Stimulated activated naive B cell treated with anti-CD40 and anti-IgM and Interleukin-4, amounts not matched to agents 10 μg/mL and 1 μg/mL and 100 μg/mL, for 72 hours (primary cell): ENCODE results near the gene CTCFL.

Experiments
- ATAC-seq, 2 donors: fragments of 150-1000 bp; cut with Tn5 transposase; replicated peaks; 2 replicates each; pipeline ENCODE4 v1.10.0; 2021; ENCODE audit warnings: moderate library complexity in 1 of 2
- DNase-seq: peaks from one replicate; pipeline ENCODE4 v3.0.0; 2021
- H3K27ac Mint-ChIP-seq: one replicate; pipeline ENCODE4 v1.8.0; 2022; ENCODE audit warnings: mild to moderate bottlenecking, mixed read lengths
- H3K27me3 Mint-ChIP-seq, 2 donors: one replicate each; pipeline ENCODE4 v1.8.0; 2022; ENCODE audit warnings: mixed read lengths in 2 of 2
- H3K36me3 Mint-ChIP-seq, 2 donors: one replicate each; pipeline ENCODE4 v1.8.0; 2022; ENCODE audit warnings: mixed read lengths in 2 of 2, mild to moderate bottlenecking in 1 of 2
- H3K4me1 Mint-ChIP-seq, 2 donors: one replicate each; pipeline ENCODE4 v1.8.0; 2022; ENCODE audit warnings: mixed read lengths in 2 of 2, mild to moderate bottlenecking in 1 of 2
- H3K4me3 Mint-ChIP-seq, 2 donors: one replicate each; pipeline ENCODE4 v1.8.0; 2022; ENCODE audit warnings: mild to moderate bottlenecking in 2 of 2, mixed read lengths in 2 of 2, moderate library complexity in 1 of 2
- H3K9me3 Mint-ChIP-seq, 2 donors: one replicate each; pipeline ENCODE4 v1.8.0; 2022; ENCODE audit warnings: mixed read lengths in 2 of 2, mild to moderate bottlenecking in 1 of 2

Gene CTCFL

GRCh38 chr20:57524511-57525176, at the start of gene CTCFL:
TSS of gene CTCFL (minus strand) at chr20:57525140. CDS start at chr20:57524205, 935 bp downstream.
- peaks cover 0 to 9% of the 10 kb centered on the region in 2 donors for H3K27me3 Mint-ChIP-seq
- no peaks in the 10 kb centered on the region for H3K9me3 Mint-ChIP-seq
- ATAC-seq, result no peak
- no peaks in the 10 kb centered on the region for H3K36me3 Mint-ChIP-seq
- DNase-seq, result no peak
- peaks cover 0 to 3% of the 10 kb centered on the region in 2 donors for H3K4me1 Mint-ChIP-seq
- no peak within 1 kb of the TSS for H3K4me3 Mint-ChIP-seq
- no peak within 1 kb of the TSS for H3K27ac Mint-ChIP-seq

- no peaks in the 10 kb centered on the region for H3K36me3 Mint-ChIP-seq
- DNase-seq, result no peak
Observed at GRCh38 chr20:57573894-57574293, 49.0 kb upstream of the CTCFL start.

GRCh38 chr20:57573242-57573641, 48.3 kb upstream of the CTCFL start:
- no peak for ATAC-seq
- Mint-ChIP-seq H3K27ac (no peak overlapping the region), H3K9me3 (no peaks in the 10 kb centered on the region), H3K36me3 (no peaks in the 10 kb centered on the region), H3K4me3 (no peak overlapping the region), H3K27me3 (peaks cover 19 to 25% of the 10 kb centered on the region in 2 donors), H3K4me1 (peaks cover 0 to 2% of the 10 kb centered on the region in 2 donors)
- DNase-seq, result no peak

More at GRCh38 chr20:57573894-57574293, 49.0 kb upstream of the CTCFL start:
- Mint-ChIP-seq H3K27ac (no peak overlapping the region), H3K27me3 (peaks cover 14 to 22% of the 10 kb centered on the region in 2 donors), H3K9me3 (no peaks in the 10 kb centered on the region), H3K4me1 (peaks cover 0 to 2% of the 10 kb centered on the region in 2 donors), H3K4me3 (no peak overlapping the region)
- peak in 1 of 2 donors; percentile 52 for ATAC-seq

GRCh38 chr20:57571782-57572416, 47.0 kb upstream of the CTCFL start:
- H3K9me3 Mint-ChIP-seq, result no peaks in the 10 kb centered on the region
- ATAC-seq, result no peak
- no peak overlapping the region for H3K4me3 Mint-ChIP-seq
- peaks cover 26 to 31% of the 10 kb centered on the region in 2 donors for H3K27me3 Mint-ChIP-seq
- peaks cover 0 to 2% of the 10 kb centered on the region in 2 donors for H3K4me1 Mint-ChIP-seq
- no peaks in the 10 kb centered on the region for H3K36me3 Mint-ChIP-seq
- H3K27ac Mint-ChIP-seq, result no peak overlapping the region
- DNase-seq, result no peak

GRCh38 chr20:57570920-57571319, 46.0 kb upstream of the CTCFL start:
- no peak for ATAC-seq
- no peak overlapping the region for H3K4me3 Mint-ChIP-seq
- no peak for DNase-seq
- H3K4me1 Mint-ChIP-seq, result peaks cover 0 to 2% of the 10 kb centered on the region in 2 donors
- no peak overlapping the region for H3K27ac Mint-ChIP-seq
- H3K9me3 Mint-ChIP-seq, result no peaks in the 10 kb centered on the region
- no peaks in the 10 kb centered on the region for H3K36me3 Mint-ChIP-seq
- H3K27me3 Mint-ChIP-seq, result peaks cover 29 to 31% of the 10 kb centered on the region in 2 donors

- ATAC-seq (no peak), DNase-seq (no peak)
- Mint-ChIP-seq H3K27me3 (peaks cover 31 to 36% of the 10 kb centered on the region in 2 donors), H3K4me3 (no peak overlapping the region), H3K36me3 (no peaks in the 10 kb centered on the region), H3K9me3 (no peaks in the 10 kb centered on the region), H3K4me1 (peaks cover 0 to 2% of the 10 kb centered on the region in 2 donors), H3K27ac (no peak overlapping the region)
Observed at GRCh38 chr20:57570145-57570850, 45.4 kb upstream of the CTCFL start.

GRCh38 chr20:57568960-57569359, 44.0 kb upstream of the CTCFL start:
- Mint-ChIP-seq H3K36me3 (no peaks in the 10 kb centered on the region), H3K4me3 (no peak overlapping the region), H3K27me3 (peaks cover 40 to 41% of the 10 kb centered on the region in 2 donors), H3K27ac (no peak overlapping the region), H3K9me3 (no peaks in the 10 kb centered on the region), H3K4me1 (peaks cover 0 to 2% of the 10 kb centered on the region in 2 donors)
- ATAC-seq (no peak), DNase-seq (no peak)

- no peaks in the 10 kb centered on the region for H3K9me3 Mint-ChIP-seq
- H3K4me1 Mint-ChIP-seq, result peaks cover 0 to 2% of the 10 kb centered on the region in 2 donors
- H3K27me3 Mint-ChIP-seq, result peaks cover 39 to 44% of the 10 kb centered on the region in 2 donors
- no peak overlapping the region for H3K27ac Mint-ChIP-seq
- no peak overlapping the region for H3K4me3 Mint-ChIP-seq
- H3K36me3 Mint-ChIP-seq, result no peaks in the 10 kb centered on the region
- ATAC-seq, result no peak
- no peak for DNase-seq
Observed at GRCh38 chr20:57568088-57568896, 43.4 kb upstream of the CTCFL start.

- no peak for ATAC-seq
- Mint-ChIP-seq H3K27me3 (peaks cover 35 to 37% of the 10 kb centered on the region in 2 donors), H3K36me3 (no peaks in the 10 kb centered on the region)
Observed at GRCh38 chr20:57567471-57568079, 42.6 kb upstream of the CTCFL start.

GRCh38 chr20:57566803-57567459, 42.0 kb upstream of the CTCFL start:
- DNase-seq (no peak), ATAC-seq (no peak)
- Mint-ChIP-seq H3K36me3 (no peaks in the 10 kb centered on the region), H3K27me3 (peaks cover 34 to 37% of the 10 kb centered on the region in 2 donors), H3K27ac (no peak overlapping the region), H3K4me1 (no peaks in the 10 kb centered on the region), H3K4me3 (no peak overlapping the region), H3K9me3 (no peaks in the 10 kb centered on the region)

More at GRCh38 chr20:57567471-57568079, 42.6 kb upstream of the CTCFL start:
- Mint-ChIP-seq H3K4me1 (no peaks in the 10 kb centered on the region), H3K4me3 (no peak overlapping the region), H3K9me3 (no peaks in the 10 kb centered on the region), H3K27ac (no peak overlapping the region)
- no peak for DNase-seq

GRCh38 chr20:57566399-57566798, 41.5 kb upstream of the CTCFL start:
- DNase-seq, result no peak
- Mint-ChIP-seq H3K4me1 (no peaks in the 10 kb centered on the region), H3K27me3 (peaks cover 34 to 38% of the 10 kb centered on the region in 2 donors), H3K36me3 (no peaks in the 10 kb centered on the region), H3K27ac (no peak overlapping the region), H3K4me3 (no peak overlapping the region), H3K9me3 (no peaks in the 10 kb centered on the region)
- no peak for ATAC-seq

- Mint-ChIP-seq H3K27me3 (peaks cover 38 to 44% of the 10 kb centered on the region in 2 donors), H3K4me3 (no peak overlapping the region), H3K27ac (no peak overlapping the region), H3K9me3 (no peaks in the 10 kb centered on the region), H3K4me1 (no peaks in the 10 kb centered on the region), H3K36me3 (no peaks in the 10 kb centered on the region)
- DNase-seq, result no peak
- no peak for ATAC-seq
Observed at GRCh38 chr20:57564951-57565642, 40.2 kb upstream of the CTCFL start.
